HG03558 (cell line): ENCODE results near the gene DHRS3.

ENCODE experiments used
- ATAC-seq: cut with Tn5 transposase; IDR thresholded peaks from one replicate; pipeline ENCODE4 v1.9.1; 2021; ENCODE audit warnings: moderate number of reproducible peaks; ENCODE audit not compliant: unreplicated experiment; ENCODE audit errors: extremely low read depth

Gene DHRS3

DNA sequence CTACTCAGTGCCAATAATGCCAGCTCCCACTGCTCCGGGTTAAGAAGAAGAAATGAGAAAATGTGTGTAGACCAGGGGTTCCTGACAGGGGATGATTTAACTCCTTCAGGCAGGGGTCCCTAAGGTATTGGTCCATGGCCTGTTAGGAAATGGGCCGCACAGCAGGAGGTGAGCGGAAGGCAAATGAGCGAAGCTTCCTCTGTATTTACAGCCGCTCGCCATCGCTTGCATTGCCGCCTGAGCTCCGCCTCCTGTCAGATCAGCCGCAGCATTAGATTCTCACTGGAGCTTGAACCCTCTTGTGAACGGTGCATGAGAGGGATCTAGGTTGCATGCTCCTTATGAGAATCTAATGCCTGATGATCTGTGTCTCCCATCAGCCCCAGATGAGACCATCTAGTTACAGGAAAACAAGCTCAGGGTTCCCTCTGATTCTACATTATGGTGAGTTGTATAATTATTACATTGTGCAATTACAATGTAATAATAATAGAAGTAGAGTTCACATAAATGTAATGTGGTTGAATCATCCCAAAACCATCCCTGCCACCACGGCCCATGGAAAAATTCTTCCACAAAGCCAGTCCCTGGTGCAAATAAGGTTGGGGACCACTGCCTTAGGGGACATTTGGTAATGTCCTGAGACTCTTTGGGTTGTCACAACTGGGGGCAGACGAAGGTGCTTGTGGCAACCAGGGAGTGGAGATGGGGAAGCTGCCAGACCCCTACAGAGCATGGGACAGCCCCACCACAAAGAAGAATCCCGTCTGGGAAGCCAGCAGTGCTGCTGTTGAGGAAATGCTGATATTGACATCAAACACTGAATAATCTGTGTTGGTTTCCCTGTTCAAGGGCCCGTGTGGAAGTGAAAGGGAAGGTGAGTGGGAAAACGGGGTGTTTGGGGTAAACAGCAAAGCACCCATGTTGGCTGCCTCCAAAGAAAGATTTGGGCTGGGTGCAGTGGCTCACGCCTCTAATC lies 60.8 kb downstream of the DHRS3 start:
- ATAC-seq = no peak

DNA sequence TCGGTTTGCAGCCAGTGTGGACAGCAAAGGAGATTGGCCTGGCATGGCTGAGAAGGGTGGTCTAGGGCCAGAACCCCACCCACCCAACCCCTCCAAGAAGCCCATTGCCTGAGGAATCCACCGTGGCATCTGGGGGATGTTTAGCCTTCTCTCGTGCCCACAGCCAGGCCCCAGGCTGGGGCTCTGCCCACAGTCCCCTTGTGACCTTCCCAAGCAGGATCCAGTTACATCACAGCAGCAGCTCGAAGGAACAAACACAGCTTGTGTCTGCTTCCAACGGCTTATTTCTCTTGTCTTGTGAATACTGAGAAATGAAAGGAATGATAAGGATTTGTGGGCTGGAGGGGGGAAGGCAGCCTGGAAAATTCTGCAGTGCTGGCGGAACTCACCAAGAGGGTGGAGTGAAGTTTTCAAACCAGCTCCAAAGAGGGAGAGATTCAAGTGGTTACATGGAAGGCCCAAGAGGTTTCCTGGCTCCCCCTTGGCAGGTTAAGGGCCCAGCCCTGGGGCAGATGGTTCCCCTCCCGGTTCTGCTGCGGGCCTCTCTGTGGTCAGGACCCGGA lies 61.6 kb downstream of the DHRS3 start:
- ATAC-seq = no peak

DNA sequence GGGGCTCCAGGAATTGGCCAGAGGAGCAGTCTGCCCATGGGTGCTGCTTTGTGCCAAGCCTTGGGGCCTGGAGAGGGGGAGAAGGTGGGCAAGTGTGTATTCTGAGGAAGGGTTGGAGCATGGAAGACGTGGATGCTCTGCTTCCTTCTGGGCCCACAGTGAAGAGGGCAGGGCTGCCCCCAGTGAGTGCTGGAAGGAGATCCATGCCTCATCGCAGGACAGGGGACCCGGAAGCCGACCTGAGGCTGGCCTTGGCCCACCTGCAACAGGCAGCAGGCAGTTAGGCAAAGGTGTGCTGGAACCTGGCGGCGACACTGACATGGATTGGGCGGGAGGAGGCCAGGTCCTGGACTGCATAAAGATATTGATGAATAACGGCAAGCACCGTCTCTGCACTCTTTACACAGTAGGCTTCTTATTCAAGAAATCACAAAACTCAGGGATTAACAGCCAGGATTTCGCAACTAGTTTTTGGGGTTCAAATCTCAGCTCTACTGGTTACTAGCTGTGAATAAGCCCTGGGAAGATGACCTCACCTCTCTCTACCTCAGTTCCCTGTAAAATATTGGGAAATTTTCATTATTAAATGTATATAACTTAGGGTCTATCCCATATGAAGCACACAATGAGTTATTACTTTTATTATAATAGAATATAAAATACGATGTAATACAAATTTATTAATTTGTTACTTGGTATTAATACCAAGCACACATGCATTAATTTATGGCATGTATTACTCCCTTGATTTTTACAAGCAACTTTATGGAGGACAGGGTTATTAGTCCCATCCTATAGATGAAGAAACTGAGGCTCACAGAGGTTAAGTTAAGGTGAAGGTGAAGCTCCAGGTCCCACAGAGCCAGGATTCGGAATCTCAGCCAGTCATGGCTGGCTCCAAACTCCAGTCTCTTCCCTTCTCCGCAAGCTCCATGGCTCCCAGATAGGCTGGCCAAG lies 62.3 kb downstream of the DHRS3 start:
- ATAC-seq = no peak

DNA sequence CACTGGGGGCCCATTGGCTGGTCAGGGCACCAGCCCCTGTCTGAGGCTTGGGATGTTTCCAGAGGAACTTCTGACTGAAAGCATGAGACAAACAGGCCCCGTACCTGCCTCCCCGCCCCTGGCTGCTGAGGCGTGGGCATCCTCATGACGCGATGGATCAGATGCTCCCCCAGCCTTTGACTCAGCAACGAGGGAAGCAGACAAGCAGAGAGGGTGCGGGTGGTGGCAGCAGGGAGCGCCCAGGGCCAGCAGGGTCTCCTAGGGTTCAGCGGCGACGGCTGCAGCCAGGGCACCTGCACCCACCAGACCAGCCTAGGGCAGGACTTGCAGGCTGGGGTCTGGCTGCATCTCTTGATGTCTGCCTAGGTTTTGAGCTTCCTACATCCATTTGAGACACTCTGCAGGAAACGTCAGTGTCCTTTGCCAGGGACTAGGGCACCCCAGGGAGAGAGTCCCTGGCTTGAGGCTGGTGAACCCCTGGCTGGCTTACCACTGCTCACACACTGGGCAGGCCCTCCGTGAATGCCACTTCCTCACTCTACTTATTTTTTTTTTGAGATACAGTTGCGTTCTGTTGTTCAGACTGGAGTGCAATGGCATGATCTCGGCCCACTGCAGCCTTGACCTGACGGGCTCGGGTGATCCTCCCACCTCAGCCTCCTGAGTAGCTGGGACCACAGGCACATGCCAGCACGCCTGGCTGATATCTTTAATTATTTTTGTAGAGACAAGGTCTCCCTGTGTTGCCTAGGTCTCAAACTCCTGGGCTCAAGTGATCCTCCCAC lies 63.3 kb downstream of the DHRS3 start:
- ATAC-seq = no peak

DNA sequence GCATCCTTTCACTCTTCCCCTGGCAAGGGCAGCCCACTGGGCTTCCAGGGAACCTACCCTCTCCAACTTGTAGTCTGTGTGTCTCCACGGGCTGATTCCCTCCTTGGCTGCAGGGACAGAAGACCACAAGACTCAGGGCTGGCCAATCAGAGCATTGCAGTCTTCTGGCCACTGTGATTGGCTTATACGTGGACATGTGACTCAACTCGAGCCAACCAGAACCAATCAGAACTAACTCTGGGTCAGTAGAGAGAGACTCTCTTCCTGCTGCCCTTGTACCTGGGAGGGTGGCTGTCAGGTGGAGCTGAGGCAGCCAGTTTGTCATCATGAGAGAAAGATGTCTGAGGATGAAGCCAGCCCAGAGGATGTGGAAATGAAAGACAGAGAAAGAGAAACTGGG lies 64.0 kb downstream of the DHRS3 start:
- ATAC-seq = no peak

DNA sequence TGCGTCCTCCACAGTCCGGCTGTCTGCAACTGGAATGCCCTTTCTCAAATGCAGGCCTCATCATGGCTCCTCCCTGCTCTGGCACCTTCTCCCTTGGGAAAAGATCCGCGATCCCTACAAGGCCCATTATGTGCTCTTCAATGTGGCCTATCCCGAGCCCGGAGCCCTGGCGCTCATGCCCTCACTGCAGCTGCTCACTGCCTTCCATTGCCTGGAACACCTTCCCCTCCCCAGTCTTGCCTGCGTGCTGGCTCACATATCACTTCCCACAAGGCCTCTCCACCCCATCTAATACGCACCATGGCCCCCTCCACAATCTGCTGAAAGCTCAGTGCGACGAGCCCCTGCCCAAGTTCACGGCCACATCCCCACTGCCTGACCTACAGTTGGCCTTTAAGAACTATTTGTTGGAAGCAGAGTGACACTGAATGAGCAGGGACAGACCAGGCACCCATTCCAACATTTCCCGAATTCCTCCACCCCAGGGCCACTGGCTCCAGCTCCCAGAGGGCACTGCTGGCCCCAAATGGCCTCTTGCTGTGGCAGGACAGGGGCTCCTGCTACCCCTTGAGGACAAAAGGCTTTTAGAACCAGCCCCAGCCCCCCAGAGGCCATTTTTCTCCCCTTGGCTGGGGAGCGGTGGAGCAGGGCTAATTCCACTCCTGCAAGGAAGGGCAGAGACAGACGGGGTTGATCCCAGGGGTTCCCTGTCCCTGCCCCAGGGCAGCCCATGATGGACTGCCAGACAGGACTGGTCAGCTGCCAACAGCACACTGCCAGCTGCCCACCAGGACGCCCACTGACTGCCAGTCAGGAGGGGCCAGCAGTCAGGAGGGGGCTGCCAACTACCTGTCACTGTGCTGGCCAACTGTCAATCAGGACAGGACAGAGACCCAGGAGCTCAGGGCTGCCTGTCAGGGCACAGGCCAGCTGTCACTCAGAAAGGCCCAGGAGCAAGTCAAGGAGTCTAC lies 64.8 kb downstream of the DHRS3 start:
- no peak for ATAC-seq

DNA sequence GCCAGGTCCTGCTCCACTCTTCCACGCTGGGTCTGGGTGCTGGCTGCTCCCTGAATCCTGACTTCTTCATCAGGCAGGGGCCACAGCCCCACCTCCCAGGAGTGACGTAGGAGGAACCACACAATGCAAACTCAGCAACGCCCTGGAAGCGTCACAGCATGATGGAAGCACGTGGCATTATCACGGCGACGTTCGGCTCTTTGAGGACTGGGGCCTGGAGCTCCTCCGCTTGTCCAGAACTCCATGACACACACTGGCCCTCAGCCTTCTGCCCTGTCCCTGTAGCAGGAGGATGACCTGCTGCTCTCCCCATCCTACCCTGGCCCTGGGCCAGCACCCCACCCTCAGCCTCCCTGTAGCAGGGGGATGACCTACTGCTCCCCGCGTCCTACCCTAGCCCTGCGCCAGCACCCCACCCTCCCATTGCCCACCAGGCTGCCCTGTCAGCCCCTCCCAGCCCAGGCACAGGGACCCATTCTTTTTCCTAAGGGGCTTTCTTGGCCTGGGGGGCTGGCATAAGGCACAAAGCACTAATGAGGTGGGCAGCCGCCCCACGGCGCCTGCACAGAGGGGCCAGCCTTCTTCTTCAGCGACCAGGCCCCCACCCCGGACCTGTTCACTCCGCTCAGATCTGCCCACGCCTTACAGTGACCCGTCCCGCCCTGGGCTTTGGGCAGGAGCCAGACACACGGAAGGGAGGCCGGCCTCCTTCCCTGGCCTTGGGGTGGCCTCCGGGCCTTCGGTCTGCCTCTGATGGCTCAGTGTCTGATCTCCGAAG lies 65.7 kb downstream of the DHRS3 start:
- no peak for ATAC-seq

DNA sequence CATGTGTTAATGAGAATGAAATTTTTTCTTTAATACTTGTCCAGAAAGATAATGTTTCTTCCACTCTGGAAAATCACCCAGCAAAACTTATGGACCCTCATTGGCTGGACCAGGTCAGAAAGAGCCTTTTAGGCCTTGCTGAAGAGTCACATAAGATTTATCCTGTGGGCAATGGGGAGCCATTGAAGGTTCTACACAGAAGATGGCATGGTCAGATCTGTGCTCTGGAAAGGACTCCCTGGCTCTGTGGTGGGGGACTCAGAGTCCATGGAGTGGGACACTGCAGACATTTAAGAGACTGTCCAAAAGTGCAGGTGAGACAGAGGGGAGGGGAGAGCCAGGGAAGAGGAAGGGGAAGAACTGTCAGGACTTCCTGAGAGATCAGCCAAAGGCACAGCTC lies 66.4 kb downstream of the DHRS3 start:
- no peak for ATAC-seq

DNA sequence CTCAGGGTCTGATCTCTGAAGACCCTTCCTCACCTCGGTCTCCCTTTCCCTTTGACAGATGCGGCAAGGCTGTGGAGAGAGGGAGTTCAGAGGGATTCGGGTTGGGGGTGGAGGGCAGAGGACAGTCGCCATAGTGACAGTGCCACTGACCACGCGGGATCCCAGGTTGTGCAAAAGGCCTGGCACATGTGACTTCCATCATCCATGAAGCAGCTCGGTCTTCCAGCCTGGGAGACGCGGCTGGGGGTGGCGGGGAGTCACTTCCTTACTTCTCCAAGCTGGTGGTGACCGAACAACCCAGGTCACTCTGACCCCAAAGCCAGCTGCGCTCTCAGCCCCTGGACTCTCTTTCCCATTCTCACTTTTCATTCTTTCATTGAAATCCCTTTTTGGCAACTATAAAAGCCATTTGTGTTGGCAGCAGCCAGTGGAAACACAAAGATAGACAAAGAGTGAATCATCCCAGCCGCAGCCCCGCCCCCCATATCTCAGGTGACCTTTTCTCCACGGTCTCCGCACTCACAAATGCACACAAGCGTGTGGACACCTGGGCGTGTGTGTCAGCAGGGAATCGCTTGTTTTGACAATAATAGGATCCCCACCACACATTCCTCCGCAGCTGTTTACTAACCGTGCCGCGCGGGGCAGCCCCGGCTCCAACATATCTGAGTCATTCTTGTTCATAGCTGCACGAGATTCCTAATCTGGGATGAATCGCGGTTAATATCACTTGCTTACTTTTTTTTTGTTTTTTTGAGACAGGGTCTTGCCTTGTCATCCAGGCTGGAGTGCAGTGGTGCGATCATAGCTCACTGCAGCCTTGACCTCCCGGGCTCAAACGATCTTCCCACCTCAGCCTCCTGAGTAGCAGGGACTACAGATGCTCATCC lies 68.3 kb downstream of the DHRS3 start:
- ATAC-seq = no peak

DNA sequence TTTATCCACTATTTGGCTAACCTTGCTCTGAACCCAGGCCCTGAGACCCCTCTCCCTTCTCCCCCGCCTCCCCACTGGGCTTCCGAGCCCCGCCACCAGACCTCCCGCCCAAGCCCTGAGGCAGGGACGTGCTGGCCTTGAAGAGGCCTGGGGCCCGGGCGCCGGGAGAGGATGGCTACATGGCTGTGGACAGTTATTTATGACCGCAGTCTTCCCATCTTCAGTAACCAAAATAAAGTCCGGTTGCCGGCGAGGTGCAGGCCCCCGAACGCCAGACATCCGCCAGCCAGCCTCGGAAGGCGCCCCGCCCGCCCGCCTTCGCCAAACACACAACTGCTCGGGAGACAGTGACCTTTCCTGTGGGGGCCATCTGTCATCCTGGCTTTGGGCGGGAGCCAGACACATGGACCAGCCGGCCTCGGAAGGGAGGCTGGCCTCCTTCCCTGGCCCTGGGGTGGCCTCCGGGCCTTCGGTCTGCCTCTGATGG lies 69.0 kb downstream of the DHRS3 start:
- ATAC-seq = no peak

DNA sequence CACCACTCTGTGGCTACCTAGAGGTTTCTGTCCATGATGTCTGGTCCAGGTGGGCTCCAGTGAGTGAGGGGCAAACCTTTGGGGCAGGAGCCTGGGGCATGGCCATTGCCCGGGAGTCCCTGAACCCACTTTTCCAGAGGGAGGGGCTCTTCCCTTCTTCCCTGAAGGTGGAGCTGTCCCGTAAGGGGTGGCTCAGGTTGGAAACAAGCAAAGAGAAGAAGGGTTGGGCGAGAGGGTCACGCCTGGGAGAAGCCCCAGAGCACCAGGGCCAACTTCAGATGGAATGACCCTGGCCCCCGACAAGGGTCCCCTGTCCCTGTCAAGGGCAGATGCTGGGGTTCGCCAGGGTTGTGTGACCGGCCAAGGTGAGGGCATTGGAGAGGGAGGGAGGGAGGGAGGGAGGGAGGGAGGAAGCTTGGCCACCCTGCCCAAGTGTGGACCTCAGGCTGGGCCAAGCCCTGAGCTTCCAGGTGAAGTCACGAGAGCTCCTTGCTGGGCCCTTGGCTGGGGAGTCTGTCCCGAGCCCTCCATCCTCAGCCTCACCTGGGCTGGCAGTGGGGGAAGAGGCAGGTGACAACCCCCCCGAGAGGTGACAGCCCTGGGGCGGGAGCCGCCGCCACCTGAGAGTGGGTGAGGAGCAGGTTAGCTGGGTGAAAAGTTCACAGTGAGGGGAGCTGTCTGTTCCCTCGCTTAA lies 69.6 kb downstream of the DHRS3 start:
- no peak for ATAC-seq

DNA sequence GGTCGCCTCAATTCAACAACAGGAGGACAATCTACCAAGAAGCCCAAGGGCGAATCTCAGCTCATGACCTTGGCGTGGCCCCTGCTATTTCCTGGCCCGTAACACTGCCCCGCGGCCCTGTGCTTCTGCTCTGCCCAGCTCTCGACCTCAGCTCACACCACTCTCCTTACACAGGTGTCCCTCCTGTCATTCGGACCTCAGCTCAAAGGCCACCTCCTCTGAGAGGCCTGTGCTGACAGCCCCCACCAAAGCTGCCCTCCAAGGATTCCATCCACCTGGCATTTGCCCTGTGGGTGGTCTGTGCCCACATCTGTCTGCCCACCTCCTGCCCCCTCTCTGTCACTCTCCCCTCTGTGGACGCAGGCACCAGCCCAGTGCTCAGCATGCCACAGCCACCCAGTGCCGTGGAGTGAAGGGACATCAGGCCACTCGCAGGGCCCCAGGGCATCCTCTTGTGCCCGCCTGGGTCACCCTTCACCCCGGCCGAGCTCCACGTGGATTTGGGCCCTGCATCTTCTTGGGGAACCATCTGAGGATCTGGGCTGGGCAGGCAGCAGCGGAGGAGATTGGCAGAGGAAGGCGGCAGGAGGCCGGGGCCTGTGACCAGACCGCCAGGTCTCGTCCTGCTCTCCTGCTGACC lies 70.3 kb downstream of the DHRS3 start:
- ATAC-seq = no peak

DNA sequence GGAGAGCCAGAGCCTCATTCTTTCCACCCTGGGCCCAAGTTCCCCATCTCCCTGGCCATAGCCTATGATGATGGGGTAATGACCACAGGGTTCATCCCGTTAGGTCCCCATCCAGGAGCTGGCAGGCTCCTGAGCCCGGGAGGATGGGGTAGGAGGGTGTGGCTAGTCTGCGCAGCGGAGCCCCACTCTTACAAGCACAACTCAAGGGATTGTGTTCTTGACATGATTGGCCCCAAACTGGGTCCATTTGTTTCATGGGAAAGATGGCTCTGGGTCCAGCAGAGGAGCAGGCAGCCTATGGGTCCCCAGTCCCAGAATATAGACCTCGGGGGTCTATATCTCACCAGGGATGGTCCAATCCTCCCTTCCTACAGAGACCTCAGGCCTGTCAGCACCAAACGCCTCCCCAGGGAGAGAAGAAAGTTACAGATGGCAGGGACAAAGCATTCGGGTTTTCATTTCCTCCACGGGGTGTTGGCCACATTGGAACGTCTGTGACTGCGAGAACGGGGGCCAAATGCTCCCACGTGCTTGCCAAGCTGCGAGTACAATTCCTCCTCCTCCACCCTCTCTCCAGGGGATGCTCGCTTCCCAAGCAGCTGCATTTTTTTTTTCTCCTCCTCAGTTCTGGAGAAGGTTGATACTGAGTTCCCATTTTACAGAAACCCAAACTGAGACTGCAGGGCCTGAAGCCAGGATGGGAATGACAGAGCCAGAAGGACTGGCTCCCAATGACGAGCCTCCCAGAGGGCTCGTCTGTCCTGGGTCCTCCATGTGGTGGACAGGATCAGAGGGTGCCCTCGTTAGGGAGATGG lies 71.0 kb downstream of the DHRS3 start:
- no peak for ATAC-seq

DNA sequence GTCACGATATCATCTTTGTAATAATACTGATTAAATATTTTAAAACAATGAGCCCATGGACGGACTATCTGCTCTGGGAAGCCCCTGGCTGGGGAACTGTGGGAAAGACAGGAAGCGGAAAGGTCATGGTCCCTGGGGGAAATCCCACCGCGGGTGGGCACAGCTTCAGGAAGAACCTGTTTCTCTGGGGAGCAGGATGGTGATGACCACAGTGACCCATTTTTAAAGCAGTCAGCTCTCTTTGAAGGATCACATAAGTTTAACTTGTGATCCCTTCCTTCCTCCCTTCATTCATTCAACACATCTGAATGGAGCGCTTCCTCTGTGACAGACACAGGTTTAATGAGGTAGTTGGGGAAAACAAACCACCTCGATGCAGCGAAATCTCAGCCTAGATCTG lies 73.0 kb downstream of the DHRS3 start:
- no peak for ATAC-seq

DNA sequence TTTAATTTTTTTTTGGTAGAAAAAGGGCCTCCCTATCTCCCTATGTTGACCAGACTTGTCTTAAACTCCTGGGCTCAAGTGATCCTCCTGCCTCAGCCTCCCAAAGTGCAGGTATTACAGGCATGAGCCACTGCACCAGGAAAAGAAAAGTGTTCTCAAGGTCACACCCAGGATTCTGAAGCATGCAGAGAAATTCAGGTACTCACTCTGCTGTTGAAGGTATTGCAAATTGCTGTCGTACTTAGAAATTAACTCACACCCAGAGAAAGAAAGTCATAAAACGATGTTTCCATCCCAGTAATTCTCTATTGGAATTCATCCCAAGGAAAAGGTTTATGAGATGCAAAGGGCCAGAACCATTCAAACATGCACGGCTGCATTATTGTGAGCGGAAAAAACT lies 73.7 kb downstream of the DHRS3 start:
- ATAC-seq = no peak
